ENCODE results near the gene NAV2. TPM values are rescaled to one million over a fixed set of nuclear protein-coding genes. Genes with fewer than 3 reads are reported as not detected.
A peak's percentile ranks its signal among the peaks of the same experiment; 100 is the strongest.

Gene NAV2
- total and polyA plus RNA-seq, 11 donors: 7.6 to 46.5 (median 20.2) TPM

DNA sequence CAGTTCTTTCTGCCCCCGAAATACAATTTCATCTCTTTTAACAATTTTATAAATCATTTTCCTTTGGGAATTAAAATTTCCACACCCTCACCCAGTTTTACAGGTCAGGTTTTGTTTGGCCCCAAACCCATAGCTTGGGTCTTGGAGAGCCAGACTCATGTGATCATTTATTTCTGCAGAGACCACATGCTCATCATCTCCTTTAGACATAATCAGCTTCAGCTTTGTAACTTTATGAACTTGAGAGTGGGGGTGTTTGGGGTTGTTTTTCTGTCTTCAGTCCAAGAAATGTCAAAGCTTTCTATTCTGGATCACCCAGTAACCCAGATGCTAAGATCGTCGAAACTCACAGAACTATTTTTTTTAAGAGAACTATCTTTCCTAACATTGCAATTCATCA is 376.7 kb downstream of the NAV2 start:
- H3K27ac ChIP-seq: peak overlapping the region in 9 of 12 donors; percentile 14 to 64 (median 47)
- intact Hi-C loops (cut with DNase I): no loop called here
- WGBS, 4 donors: 38 to 49% (median 47%) methylated on average over 3 of the region's 3 CpGs
- H3K4me1 ChIP-seq: peaks cover 0 to 49% (median 18%) of the 10 kb centered on the region in 12 donors
- DNase-seq (no peak), ATAC-seq (peak in 1 of 4 donors; percentile 34)
- H3K9me3 ChIP-seq: no peaks in the 10 kb centered on the region
- no peak for TF ChIP-seq POLR2A (IDR thresholded peaks at IDR 0.05)
- TF ChIP-seq, protein P1, sequence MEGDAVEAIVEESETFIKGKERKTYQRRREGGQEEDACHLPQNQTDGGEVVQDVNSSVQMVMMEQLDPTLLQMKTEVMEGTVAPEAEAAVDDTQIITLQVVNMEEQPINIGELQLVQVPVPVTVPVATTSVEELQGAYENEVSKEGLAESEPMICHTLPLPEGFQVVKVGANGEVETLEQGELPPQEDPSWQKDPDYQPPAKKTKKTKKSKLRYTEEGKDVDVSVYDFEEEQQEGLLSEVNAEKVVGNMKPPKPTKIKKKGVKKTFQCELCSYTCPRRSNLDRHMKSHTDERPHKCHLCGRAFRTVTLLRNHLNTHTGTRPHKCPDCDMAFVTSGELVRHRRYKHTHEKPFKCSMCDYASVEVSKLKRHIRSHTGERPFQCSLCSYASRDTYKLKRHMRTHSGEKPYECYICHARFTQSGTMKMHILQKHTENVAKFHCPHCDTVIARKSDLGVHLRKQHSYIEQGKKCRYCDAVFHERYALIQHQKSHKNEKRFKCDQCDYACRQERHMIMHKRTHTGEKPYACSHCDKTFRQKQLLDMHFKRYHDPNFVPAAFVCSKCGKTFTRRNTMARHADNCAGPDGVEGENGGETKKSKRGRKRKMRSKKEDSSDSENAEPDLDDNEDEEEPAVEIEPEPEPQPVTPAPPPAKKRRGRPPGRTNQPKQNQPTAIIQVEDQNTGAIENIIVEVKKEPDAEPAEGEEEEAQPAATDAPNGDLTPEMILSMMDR (IDR thresholded peaks at IDR 0.05): no peak
- H3K27me3 ChIP-seq: no peaks in the 10 kb centered on the region
- H3K36me3 ChIP-seq: peaks cover 0 to 72% (median 43%) of the 10 kb centered on the region in 9 donors
- no peak overlapping the region for H3K4me3 ChIP-seq

- Histone ChIP-seq H3K9me3 (no peaks in the 10 kb centered on the region), H3K36me3 (peaks cover 0 to 72% (median 40%) of the 10 kb centered on the region in 9 donors), H3K4me3 (no peak overlapping the region), H3K27ac (peak overlapping the region in 10 of 12 donors; percentile 14 to 64 (median 40)), H3K27me3 (no peaks in the 10 kb centered on the region), H3K4me1 (peaks cover 0 to 49% (median 17%) of the 10 kb centered on the region in 12 donors)
- DNase-seq: peak in 2 of 5 donors; percentile 43 to 47
- TF ChIP-seq, protein P1 (IDR thresholded peaks at IDR 0.05): no peak
- no peak for TF ChIP-seq POLR2A (IDR thresholded peaks at IDR 0.05)
- ATAC-seq: peak; percentile 57 to 84 (median 70)
- 26 to 33% (median 33%) methylated on average over 5 of the region's 5 CpGs for WGBS, 4 donors
- intact Hi-C loops (cut with DNase I): no loop called here
Observed at GRCh38 chr11:20089796-20090653, 377.4 kb downstream of the NAV2 start.

DNA sequence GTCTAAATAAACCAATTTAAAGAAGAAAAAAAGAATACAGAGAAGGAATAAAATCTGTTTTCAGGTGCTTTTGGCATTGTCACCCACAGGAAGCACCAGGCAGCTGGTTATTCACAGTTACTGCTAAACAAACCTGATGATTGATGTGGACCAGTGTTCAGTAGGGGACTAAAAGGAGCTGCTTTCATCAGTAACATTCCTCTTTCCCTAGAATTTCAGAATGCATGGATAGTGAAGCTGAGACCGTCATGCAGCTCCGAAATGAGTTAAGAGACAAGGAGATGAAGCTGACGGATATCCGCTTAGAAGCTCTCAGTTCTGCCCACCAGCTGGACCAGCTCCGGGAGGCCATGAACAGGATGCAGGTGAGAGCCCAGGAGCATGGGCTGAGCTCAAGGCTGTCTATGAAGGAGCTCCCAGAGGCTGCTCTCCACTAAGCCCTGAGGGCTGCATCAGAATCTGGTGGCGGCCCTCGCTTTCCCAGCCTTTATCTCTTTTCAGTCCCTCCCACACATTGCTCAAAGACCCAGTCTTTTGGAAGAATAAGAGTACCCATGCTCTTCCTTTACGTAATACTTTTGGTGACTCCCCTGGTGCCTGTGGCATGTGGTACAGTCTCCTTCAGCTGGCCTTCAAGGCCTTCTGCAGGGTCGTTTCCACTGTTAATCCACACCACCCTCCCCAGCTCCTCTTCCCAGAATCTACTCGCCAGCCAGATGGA is 378.2 kb downstream of the NAV2 start:
- no peak overlapping the region for H3K4me3 ChIP-seq
- no peaks in the 10 kb centered on the region for H3K27me3 ChIP-seq
- ATAC-seq: no peak
- H3K36me3 ChIP-seq: peaks cover 0 to 72% (median 45%) of the 10 kb centered on the region in 9 donors
- H3K9me3 ChIP-seq: no peaks in the 10 kb centered on the region
- peaks cover 0 to 49% (median 17%) of the 10 kb centered on the region in 12 donors for H3K4me1 ChIP-seq
- intact Hi-C loops (cut with DNase I): no loop called here
- peak overlapping the region in 6 of 12 donors; percentile 19 to 64 (median 60) for H3K27ac ChIP-seq
- TF ChIP-seq, protein P1 (IDR thresholded peaks at IDR 0.05): no peak
- TF ChIP-seq POLR2A (IDR thresholded peaks at IDR 0.05): no peak
- DNase-seq: no peak
- 78 to 84% (median 80%) methylated on average over 10 of the region's 10 CpGs for WGBS, 4 donors

- no peak overlapping the region for H3K27ac ChIP-seq
- no peaks in the 10 kb centered on the region for H3K27me3 ChIP-seq
- H3K36me3 ChIP-seq: peaks cover 0 to 81% (median 60%) of the 10 kb centered on the region in 9 donors
- no peak for DNase-seq
- H3K9me3 ChIP-seq: no peaks in the 10 kb centered on the region
- no peak for ATAC-seq
- 73 to 85% (median 81%) methylated on average over 5 of the region's 5 CpGs for WGBS, 4 donors
- H3K4me3 ChIP-seq: no peak overlapping the region
- TF ChIP-seq, protein P1 (IDR thresholded peaks at IDR 0.05): no peak
- TF ChIP-seq POLR2A (IDR thresholded peaks at IDR 0.05): no peak
- peaks cover 0 to 36% (median 17%) of the 10 kb centered on the region in 12 donors for H3K4me1 ChIP-seq
- intact Hi-C loops (cut with DNase I): no loop called here
Observed at GRCh38 chr11:20093775-20094174, 381.1 kb downstream of the NAV2 start.
